Measurements from ENCODE around the gene SLC29A1. TPM values are rescaled to one million over a fixed set of nuclear protein-coding genes. Genes with fewer than 3 reads are reported as not detected.

The SLC29A1 gene
- total RNA-seq, 1 experiment from 2014 or later, result 81.3 TPM

- no TSS peak for BruUV-seq (replicated peaks)
- POLR2A ChIA-PET, result no interaction called here
Observed at GRCh38 chr6:44269921-44270525, 46.6 kb downstream of the SLC29A1 start, which contains the start of gene TMEM151B. TSS of gene TMEM151B (plus strand) at chr6:44270450. CDS start at chr6:44270743, 293 bp downstream.

GRCh38 chr6:44270526-44271405 is 47.4 kb downstream of the SLC29A1 start:
- BruUV-seq (replicated peaks), result no TSS peak
- H3K9me3 ChIP-seq, result no peaks in the 10 kb centered on the region
- ChIA-PET CTCF (interaction anchor here (1.0 to 3.2 kb wide), 4 partner anchors 15 to 65 kb away, joined by 3 to 18 read pairs (median 4); partner anchors contain the start of genes AARS2 and SLC35B2), POLR2A (interaction anchor here (0.6 kb wide), 1 partner anchor 51 kb away, joined by 3 read pairs; no protein-coding TSS in a partner anchor)
- Mint-ChIP-seq H3K27ac (ENCODE audit: unreplicated experiment) (no peak overlapping the region), H3K27me3 (ENCODE audit: insufficient read depth, unreplicated experiment) (peaks cover 18% of the 10 kb centered on the region), H3K9me3 (ENCODE audit: unreplicated experiment) (no peaks in the 10 kb centered on the region), H3K36me3 (ENCODE audit: insufficient read depth, unreplicated experiment) (peaks cover 2% of the 10 kb centered on the region), H3K4me1 (ENCODE audit: low read depth, unreplicated experiment) (no peaks in the 10 kb centered on the region), H3K4me3 (ENCODE audit: unreplicated experiment) (peak overlapping the region; percentile 71)
- intact Hi-C loops (cut with micrococcal nuclease; ENCODE audit: unreplicated experiment), result no loop called here
- H3K36me3 ChIP-seq (ENCODE audit: control insufficient read depth, insufficient read depth, low read length), result no peaks in the 10 kb centered on the region
- TF ChIP-seq CTCF (IDR thresholded peaks at IDR 0.05; ENCODE audit: insufficient read depth in 1 of 2, low read depth in 1 of 2, low read length in 1 of 2, severe bottlenecking in 1 of 2, unreplicated experiment in 1 of 2), result no peak
- peak overlapping the region; percentile 41 for H3K4me3 ChIP-seq (ENCODE audit: low read depth, low read length)
- peaks cover 6% of the 10 kb centered on the region; the same call in 1 of the 2 replicates for H3K4me1 ChIP-seq
- H3K27me3 ChIP-seq (replicated peaks; ENCODE audit: control insufficient read depth, insufficient read depth, low read length), result peaks cover 6% of the 10 kb centered on the region
- peak in 1 of 2 experiments; percentile 47 for DNase-seq

More at GRCh38 chr6:44269921-44270525, 46.6 kb downstream of the SLC29A1 start, which contains the start of gene TMEM151B:
- Histone ChIP-seq H3K4me3 (ENCODE audit: low read depth, low read length) (peak within 1 kb of the TSS; percentile 41), H3K9me3 (no peaks in the 10 kb centered on the region), H3K4me1 (peaks cover 6% of the 10 kb centered on the region; the same call in 1 of the 2 replicates), H3K36me3 (ENCODE audit: control insufficient read depth, insufficient read depth, low read length) (no peaks in the 10 kb centered on the region), H3K27me3 (replicated peaks; ENCODE audit: control insufficient read depth, insufficient read depth, low read length) (peaks cover 6% of the 10 kb centered on the region)
- no peak for TF ChIP-seq CTCF (IDR thresholded peaks at IDR 0.05; ENCODE audit: insufficient read depth in 1 of 2, low read depth in 1 of 2, low read length in 1 of 2, severe bottlenecking in 1 of 2, unreplicated experiment in 1 of 2)
- Mint-ChIP-seq H3K4me1 (ENCODE audit: low read depth, unreplicated experiment) (no peaks in the 10 kb centered on the region), H3K36me3 (ENCODE audit: insufficient read depth, unreplicated experiment) (peaks cover 9% of the 10 kb centered on the region), H3K9me3 (ENCODE audit: unreplicated experiment) (no peaks in the 10 kb centered on the region), H3K27me3 (ENCODE audit: insufficient read depth, unreplicated experiment) (peaks cover 18% of the 10 kb centered on the region), H3K4me3 (ENCODE audit: unreplicated experiment) (peak within 1 kb of the TSS; percentile 71), H3K27ac (ENCODE audit: unreplicated experiment) (no peak within 1 kb of the TSS)
- intact Hi-C loops (cut with micrococcal nuclease; ENCODE audit: unreplicated experiment), result no loop called here
- no peak for DNase-seq
- CTCF ChIA-PET, result interaction anchor here (1.0 to 3.7 kb wide), 5 partner anchors 14 to 69 kb away, joined by 3 to 23 read pairs (median 5); partner anchors contain the start of genes AARS2 and SLC35B2

GRCh38 chr6:44271406-44271723 is 48.0 kb downstream of the SLC29A1 start:
- intact Hi-C loops (cut with micrococcal nuclease; ENCODE audit: unreplicated experiment), result no loop called here
- no peaks in the 10 kb centered on the region for H3K4me1 Mint-ChIP-seq (ENCODE audit: low read depth, unreplicated experiment)
- H3K27me3 Mint-ChIP-seq (ENCODE audit: insufficient read depth, unreplicated experiment), result peaks cover 18% of the 10 kb centered on the region
- Histone ChIP-seq H3K27me3 (replicated peaks; ENCODE audit: control insufficient read depth, insufficient read depth, low read length) (peaks cover 6% of the 10 kb centered on the region), H3K4me1 (peaks cover 6% of the 10 kb centered on the region; the same call in 1 of the 2 replicates), H3K9me3 (no peaks in the 10 kb centered on the region), H3K36me3 (ENCODE audit: control insufficient read depth, insufficient read depth, low read length) (no peaks in the 10 kb centered on the region), H3K4me3 (ENCODE audit: low read depth, low read length) (no peak overlapping the region)
- TF ChIP-seq CTCF (IDR thresholded peaks at IDR 0.05; ENCODE audit: insufficient read depth in 1 of 2, low read depth in 1 of 2, low read length in 1 of 2, severe bottlenecking in 1 of 2, unreplicated experiment in 1 of 2), result no peak
- no peak overlapping the region for H3K27ac Mint-ChIP-seq (ENCODE audit: unreplicated experiment)
- H3K36me3 Mint-ChIP-seq (ENCODE audit: insufficient read depth, unreplicated experiment), result no peaks in the 10 kb centered on the region
- no peaks in the 10 kb centered on the region for H3K9me3 Mint-ChIP-seq (ENCODE audit: unreplicated experiment)
- POLR2A ChIA-PET, result no interaction called here
- H3K4me3 Mint-ChIP-seq (ENCODE audit: unreplicated experiment), result peak overlapping the region; percentile 13
- DNase-seq, result no peak
- BruUV-seq (replicated peaks), result no TSS peak
- CTCF ChIA-PET, result interaction anchor here (0.7 to 1.2 kb wide), 2 partner anchors 41 to 1164 kb away, joined by 4 read pairs; no protein-coding TSS in a partner anchor
